NOMO-1 (cell line): ENCODE results near the gene PHYKPL.

Source experiments
- DNase-seq, 2 experiments: peaks; one replicate each; lab custom pipeline; 2025; ENCODE audit not compliant: unreplicated experiment in 2 of 2; lab: John Stamatoyannopoulos, UW

The PHYKPL gene

GRCh38 chr5:178232124-178232919, at the start of gene PHYKPL:
Gene PHYKPL (minus strand): TSS chr5:178232802. CDS start chr5:178232550, 252 bp downstream.
- DNase-seq: peak; percentile 63 to 71

DNA sequence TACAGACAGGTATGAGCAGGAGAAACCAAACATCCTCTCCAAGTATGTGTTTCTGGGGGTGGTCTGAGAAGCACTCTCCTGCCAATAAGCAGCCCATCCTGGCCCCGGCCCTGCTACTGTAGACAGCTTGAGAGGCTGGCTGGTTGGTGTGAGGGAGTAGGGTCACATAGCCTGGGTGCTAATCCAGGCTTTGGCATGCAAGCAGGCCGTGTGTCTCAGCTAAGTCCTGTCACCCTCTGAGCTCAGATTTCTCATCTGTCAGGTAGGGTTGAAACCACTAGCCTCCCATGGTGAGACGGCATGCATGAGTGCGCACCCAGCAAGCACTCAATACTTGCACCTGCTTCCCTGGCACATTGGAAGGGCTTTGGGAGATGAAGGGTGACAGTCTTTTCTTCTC, 49.8 kb upstream of the PHYKPL start:
- DNase-seq: no peak

DNA sequence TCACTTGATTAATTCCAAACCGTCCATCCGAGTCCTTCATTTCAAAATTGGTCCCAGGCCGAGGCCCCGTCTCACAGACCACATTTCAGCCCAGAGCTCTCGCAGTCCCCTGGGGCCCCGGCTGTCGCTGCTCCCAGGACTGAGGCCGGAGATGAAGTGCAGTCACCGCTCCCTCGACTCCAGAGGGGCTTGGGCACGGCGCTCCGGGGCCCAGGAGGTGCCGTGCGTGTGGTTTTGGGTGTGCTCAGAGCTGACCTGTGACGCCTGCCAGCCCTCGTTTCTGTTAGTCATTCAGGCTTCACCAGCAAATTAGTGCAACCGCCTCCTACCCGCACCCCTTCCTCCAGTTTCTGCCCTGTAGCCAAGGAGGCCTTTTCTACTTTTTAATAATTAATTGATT, 48.7 kb upstream of the PHYKPL start:
- no peak for DNase-seq

DNA sequence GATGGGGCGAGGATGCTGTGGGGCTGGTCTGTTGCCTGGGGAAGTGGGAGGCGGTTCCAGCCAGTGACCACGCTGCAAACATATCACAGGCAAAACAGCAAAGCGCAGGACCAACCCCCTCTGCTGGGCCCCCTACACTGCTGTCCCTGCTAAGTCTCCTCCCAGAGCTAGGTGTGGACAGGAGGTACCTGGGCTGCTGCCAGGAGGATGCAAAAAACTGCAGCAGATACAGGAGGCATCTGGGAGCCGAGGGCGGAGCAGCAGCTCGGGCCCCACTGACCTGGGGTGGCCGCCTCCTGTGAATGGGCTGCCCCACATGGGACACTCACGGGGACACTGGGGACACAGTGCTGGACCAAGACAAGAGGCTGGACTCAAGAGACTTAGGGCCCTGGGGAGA, 48.0 kb upstream of the PHYKPL start:
- DNase-seq: no peak

GRCh38 chr5:178279723-178280438, 47.3 kb upstream of the PHYKPL start:
- peak in 1 of 2 experiments; percentile 28 for DNase-seq

DNA sequence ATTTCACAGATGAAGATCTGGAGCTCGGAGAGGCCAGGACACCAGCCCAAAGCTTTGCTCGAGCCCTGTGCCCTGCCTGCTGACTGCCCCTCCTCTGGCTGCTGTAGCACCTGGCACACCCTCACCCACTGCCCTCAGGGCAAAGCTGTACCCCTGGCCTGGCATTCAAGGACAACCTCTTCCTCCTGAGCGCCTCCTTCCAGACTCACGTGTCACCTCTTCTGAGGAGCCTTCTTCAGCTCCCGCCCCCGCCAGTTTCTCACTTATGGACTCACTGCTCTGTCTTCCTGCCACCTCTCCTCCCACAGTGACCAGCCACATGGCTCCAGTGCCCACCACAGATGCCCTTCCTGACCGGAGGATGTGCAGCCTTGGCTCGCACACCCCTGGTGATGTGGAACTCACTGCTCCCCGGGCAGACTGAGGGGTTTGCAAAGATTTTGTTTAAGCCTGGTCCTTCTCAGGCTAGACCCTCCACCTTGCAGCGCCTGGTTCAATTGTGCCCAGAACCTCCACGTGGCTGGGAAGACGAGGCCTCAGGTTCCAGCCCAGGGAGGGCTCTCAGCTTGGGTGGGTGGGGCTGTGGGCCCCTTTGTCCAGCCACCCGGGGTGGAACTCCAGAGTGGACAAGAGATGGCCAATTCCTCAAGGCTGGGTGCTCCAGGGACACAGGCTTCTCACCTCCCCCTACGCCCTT, 46.6 kb upstream of the PHYKPL start:
- no peak for DNase-seq

GRCh38 chr5:178278358-178279023, 45.9 kb upstream of the PHYKPL start:
- DNase-seq: no peak

DNA sequence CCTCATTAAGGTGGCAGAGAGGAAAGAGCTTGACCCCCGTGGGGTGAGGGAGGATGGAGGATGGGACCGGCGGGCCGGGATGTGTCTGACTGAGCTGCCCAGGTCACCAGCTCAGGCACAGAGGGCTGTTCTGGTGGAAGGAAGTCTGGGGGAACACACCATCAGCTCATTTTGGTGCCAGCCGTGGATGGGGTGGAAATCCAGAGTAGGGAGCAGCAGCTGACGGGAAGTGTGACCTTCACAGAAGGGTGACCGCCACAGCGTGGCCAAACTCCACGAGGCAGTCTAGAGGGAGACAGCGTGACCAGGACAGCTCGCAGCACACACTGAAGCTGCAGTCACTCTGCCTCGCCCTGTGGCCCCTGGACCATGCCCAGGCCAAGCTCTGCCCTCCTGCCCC, 45.3 kb upstream of the PHYKPL start:
- no peak for DNase-seq

DNA sequence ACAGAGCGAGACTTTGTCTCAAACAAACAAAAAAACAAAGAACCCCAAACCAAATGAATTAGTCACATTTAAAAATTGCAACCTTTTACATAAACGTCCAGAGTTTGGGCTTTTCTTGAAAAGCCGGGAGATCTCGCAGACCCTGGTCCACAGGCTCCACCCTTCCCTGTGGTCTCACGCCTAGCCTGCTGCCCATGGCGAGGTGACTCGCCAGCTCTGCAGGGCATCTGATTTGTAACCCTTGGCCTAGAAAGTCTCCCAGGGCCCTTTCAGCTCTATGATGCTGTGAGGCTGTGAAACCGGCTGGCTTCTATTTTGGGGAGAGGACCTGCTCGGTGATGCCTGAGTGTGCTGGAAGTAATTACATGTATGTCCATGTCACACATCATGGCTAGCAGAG, 44.7 kb upstream of the PHYKPL start:
- no peak for DNase-seq

DNA sequence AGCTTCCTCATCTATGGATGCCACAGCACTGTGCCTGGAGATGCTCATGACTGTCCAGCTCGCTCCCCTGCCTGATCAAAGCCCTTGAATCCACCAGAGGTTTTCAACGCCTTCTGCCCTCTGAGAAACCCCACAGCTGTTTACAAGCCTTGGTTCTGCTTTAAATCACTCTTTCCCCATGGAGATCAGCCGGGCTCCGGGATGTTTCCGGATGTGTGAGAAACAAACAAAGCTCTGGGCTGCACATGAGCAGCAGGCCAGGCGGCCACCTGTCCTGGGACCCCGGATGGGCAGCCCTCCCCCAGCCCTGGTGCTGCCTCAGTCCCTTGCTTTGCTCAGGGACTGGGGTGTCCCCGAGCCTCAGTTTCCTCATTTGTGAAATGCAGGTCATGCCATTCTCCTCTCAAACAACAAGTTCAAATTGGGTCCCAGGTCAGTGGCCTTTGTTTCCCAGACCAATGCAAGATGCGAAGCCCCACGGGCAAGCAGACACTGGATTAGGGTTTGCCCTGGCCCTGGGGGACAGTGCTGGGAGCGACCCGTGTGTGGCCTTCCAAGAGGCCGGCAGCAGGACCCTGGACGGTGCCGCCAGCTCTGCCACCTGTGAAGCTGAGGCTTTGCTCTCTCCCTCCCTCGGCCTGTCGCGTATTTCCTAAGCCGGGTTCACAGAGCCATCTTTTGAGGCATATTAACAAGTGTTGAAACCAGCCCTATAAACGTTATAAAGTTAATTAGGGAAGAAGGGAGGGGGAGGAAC, 42.4 kb upstream of the PHYKPL start:
- no peak for DNase-seq

- no peak for DNase-seq
These were observed 41.3 kb upstream of the PHYKPL start for GRCh38 chr5:178273665-178274541.

- DNase-seq: no peak
These were observed 40.4 kb upstream of the PHYKPL start for GRCh38 chr5:178273041-178273440.

GRCh38 chr5:178272591-178272990, 40.0 kb upstream of the PHYKPL start:
- DNase-seq: no peak

GRCh38 chr5:178271726-178272479, 39.3 kb upstream of the PHYKPL start:
- DNase-seq: no peak

DNA sequence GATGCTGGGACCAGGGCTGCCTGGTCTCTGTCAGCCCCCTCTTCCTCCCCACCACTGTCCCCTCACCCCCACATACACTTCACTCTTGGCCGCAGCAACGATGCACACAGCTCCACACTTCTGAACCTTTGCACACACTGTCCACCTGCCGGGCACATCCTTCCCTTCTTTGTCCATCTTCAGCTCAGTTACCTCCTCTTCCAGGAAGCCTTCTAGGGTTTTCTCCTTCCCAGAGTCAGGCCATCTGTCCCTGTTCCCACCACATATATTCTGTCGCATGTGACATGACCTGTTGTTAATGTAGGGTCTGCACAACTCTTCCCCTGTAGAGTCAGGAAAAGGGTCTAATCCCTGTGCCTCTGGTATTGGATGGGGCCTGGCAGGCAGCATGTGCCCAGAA, 38.6 kb upstream of the PHYKPL start:
- DNase-seq: no peak

DNA sequence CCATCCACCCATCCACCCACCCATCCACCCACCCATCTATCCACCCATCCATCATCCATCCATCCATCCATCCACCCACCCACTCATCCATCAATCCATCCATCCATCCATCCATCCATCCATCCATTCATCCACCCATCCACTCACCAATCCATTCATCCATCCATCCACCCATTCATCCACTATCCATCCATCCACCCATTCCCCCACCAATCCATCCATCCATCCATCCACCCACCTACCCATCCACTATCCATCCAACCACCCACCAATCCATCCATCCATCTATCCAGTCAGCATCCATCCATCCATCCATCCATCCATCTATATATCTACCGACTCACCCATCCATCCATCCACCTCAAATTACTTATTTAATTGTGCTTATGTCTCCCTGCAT, 36.9 kb upstream of the PHYKPL start:
- DNase-seq: no peak

DNA sequence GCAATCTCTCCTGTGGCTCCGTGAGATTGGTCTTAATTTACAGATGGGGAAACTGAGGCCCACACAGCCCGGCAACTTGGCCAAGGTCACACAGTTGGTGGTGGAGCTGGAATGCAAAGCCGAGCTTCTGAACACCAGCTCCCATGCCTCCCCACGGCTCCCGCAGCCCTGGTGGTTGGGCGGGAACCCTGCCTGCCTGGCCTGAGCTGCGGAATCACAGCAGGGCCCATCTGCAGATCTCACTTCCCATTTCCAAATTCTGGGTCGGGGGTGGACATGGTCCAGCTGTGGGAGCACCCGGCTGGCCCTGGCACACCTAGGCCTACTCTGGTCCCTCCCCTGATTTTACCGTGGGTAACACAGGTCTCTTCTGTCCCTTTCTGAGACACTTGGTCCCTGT, 35.3 kb upstream of the PHYKPL start:
- DNase-seq: no peak

- DNase-seq: no peak
These were observed 34.6 kb upstream of the PHYKPL start for GRCh38 chr5:178267245-178267644.

- DNase-seq: no peak
These were observed 34.0 kb upstream of the PHYKPL start for GRCh38 chr5:178266581-178266980.
